Measurements from ENCODE around the gene CAPN15. TPM values are rescaled to one million over a fixed set of nuclear protein-coding genes. Genes with fewer than 3 reads are reported as not detected.

CAPN15 gene
- polyA plus RNA-seq, 2 of the 4 experiments (the other 2 are of a cell fraction): 11.4 to 33.3 TPM

- no peak for DNase-seq (ENCODE audit: low read depth in 1 of 2, low spot score in 1 of 2)
- ChIA-PET CTCF (interaction anchor here (1.4 to 3.1 kb wide), 4 partner anchors 11 to 82 kb away, joined by 3 to 11 read pairs (median 6); no protein-coding TSS in a partner anchor), POLR2A (no interaction called here)
- Histone ChIP-seq H3K4me1 (peaks cover 8% of the 10 kb centered on the region; the same call in 2 of the 3 replicates), H3K4me2 (no peak overlapping the region), H3K9me3 (no peaks in the 10 kb centered on the region), H3K27ac (no peak overlapping the region), H3K4me3 (no peak overlapping the region)
- TF ChIP-seq KDM1A (IDR thresholded peaks at IDR 0.05; ENCODE audit: low read depth): no peak
- TF ChIP-seq CHD2 (IDR thresholded peaks at IDR 0.05; ENCODE audit: low read length, partially characterized antibody): no peak
- no peak for TF ChIP-seq NPAS2 (CRISPR knock-in tag; IDR thresholded peaks at IDR 0.05; ENCODE audit: borderline replicate concordance)
- no peak for TF ChIP-seq ZSCAN20 (CRISPR knock-in tag; IDR thresholded peaks at IDR 0.05)
- no peak for TF ChIP-seq BHLHE40 (IDR thresholded peaks at IDR 0.05; ENCODE audit: low read depth, low read length)
- no peak for TF ChIP-seq ELK1 (IDR thresholded peaks at IDR 0.05; ENCODE audit: low read depth, low read length)
- no peak for TF ChIP-seq PBX3 (IDR thresholded peaks at IDR 0.05)
- TF ChIP-seq FOXS1 (CRISPR knock-in tag; IDR thresholded peaks at IDR 0.05): no peak
- no peak for TF ChIP-seq PHF8 (IDR thresholded peaks at IDR 0.05; ENCODE audit: borderline replicate concordance, low read depth)
- no peak for TF ChIP-seq HOXA7 (CRISPR knock-in tag; IDR thresholded peaks at IDR 0.05)
- no peak for TF ChIP-seq HMGXB4 (CRISPR knock-in tag; IDR thresholded peaks at IDR 0.05; ENCODE audit: borderline replicate concordance)
- no peak for TF ChIP-seq ZNF302 (CRISPR knock-in tag; IDR thresholded peaks at IDR 0.05)
- no peak for TF ChIP-seq RARB (CRISPR knock-in tag; IDR thresholded peaks at IDR 0.05)
- TF ChIP-seq NFE2L2 (conservative IDR thresholded peaks at IDR 0.05; ENCODE audit: low read length): no peak
- no peak for FAIRE-seq
- ATAC-seq: no peak
- 90% methylated on average over 31 of the region's 36 CpGs for WGBS (ENCODE audit: missing lambda C conversion rate)
Measured at GRCh38 chr16:575354-576196, 48.1 kb downstream of the CAPN15 start.

- Histone ChIP-seq H3K4me2 (no peak overlapping the region), H3K4me1 (peaks cover 6% of the 10 kb centered on the region; the same call in 2 of the 3 replicates), H3K27ac (no peak overlapping the region), H3K4me3 (no peak overlapping the region), H3K9me3 (no peaks in the 10 kb centered on the region)
- no peak for DNase-seq (ENCODE audit: low read depth in 1 of 2, low spot score in 1 of 2)
- WGBS (ENCODE audit: missing lambda C conversion rate): 80% methylated on average over 8 of the region's 21 CpGs
- no peak for FAIRE-seq
- CTCF ChIA-PET: interaction anchor here (0.6 to 3.1 kb wide), 7 partner anchors 10 to 165 kb away, joined by 3 to 11 read pairs (median 5); no protein-coding TSS in a partner anchor
- ATAC-seq: no peak
- POLR2A ChIA-PET: no interaction called here
- TF ChIP-seq JUNB (IDR thresholded peaks at IDR 0.05) (no peak), MAFK (IDR thresholded peaks at IDR 0.05; ENCODE audit: partially characterized antibody) (no peak), REST (IDR thresholded peaks at IDR 0.05) (no peak), HOXB13 (CRISPR knock-in tag; IDR thresholded peaks at IDR 0.05; ENCODE audit: low read depth) (no peak), FOXS1 (CRISPR knock-in tag; IDR thresholded peaks at IDR 0.05) (no peak), CTCF (IDR thresholded peaks at IDR 0.05) (no peak), ESRRA (IDR thresholded peaks at IDR 0.05; ENCODE audit: borderline replicate concordance, low read length) (no peak), NFE2L2 (conservative IDR thresholded peaks at IDR 0.05; ENCODE audit: low read length) (no peak), ELK1 (IDR thresholded peaks at IDR 0.05; ENCODE audit: low read depth, low read length) (no peak), TFCP2L1 (CRISPR knock-in tag; IDR thresholded peaks at IDR 0.05) (no peak), EP300 (IDR thresholded peaks at IDR 0.05) (no peak), HOXA7 (CRISPR knock-in tag; IDR thresholded peaks at IDR 0.05) (no peak), JUN (IDR thresholded peaks at IDR 0.05) (no peak)
Measured at GRCh38 chr16:576197-576822, 48.8 kb downstream of the CAPN15 start.
